T-helper 1 cell treated with Interleukin-12 subunit alpha and Interleukin-12 subunit beta and Interleukin-4 antibody, amounts not matched to agents 30 μg/mL and 1 μg/mL, for 36 hours (primary cell): ENCODE results near the gene C11orf21.

Source experiments
- H3K27ac Mint-ChIP-seq: one replicate; pipeline ENCODE4 v1.8.0; 2021; ENCODE audit warnings: mild to moderate bottlenecking, mixed read lengths
- H3K27me3 Mint-ChIP-seq: one replicate; pipeline ENCODE4 v1.8.0; 2021; ENCODE audit warnings: low read depth, mixed read lengths
- H3K36me3 Mint-ChIP-seq: one replicate; pipeline ENCODE4 v1.8.0; 2021; ENCODE audit warnings: low read depth, mixed read lengths
- H3K4me1 Mint-ChIP-seq: one replicate; pipeline ENCODE4 v1.8.0; 2021; ENCODE audit warnings: low read depth, mixed read lengths
- H3K4me3 Mint-ChIP-seq: one replicate; pipeline ENCODE4 v1.8.0; 2021; ENCODE audit warnings: mild to moderate bottlenecking, moderate library complexity, mixed read lengths
- H3K9me3 Mint-ChIP-seq: one replicate; pipeline ENCODE4 v1.8.0; 2021; ENCODE audit warnings: mixed read lengths

C11orf21 gene

GRCh38 chr11:2316169-2316962 lies 14.6 kb upstream of the C11orf21 start:
- no peaks in the 10 kb centered on the region for H3K4me1 Mint-ChIP-seq
- no peak overlapping the region for H3K27ac Mint-ChIP-seq
- H3K4me3 Mint-ChIP-seq: no peak overlapping the region
- no peaks in the 10 kb centered on the region for H3K9me3 Mint-ChIP-seq
- H3K27me3 Mint-ChIP-seq: peaks cover 7% of the 10 kb centered on the region
- H3K36me3 Mint-ChIP-seq: no peaks in the 10 kb centered on the region

DNA sequence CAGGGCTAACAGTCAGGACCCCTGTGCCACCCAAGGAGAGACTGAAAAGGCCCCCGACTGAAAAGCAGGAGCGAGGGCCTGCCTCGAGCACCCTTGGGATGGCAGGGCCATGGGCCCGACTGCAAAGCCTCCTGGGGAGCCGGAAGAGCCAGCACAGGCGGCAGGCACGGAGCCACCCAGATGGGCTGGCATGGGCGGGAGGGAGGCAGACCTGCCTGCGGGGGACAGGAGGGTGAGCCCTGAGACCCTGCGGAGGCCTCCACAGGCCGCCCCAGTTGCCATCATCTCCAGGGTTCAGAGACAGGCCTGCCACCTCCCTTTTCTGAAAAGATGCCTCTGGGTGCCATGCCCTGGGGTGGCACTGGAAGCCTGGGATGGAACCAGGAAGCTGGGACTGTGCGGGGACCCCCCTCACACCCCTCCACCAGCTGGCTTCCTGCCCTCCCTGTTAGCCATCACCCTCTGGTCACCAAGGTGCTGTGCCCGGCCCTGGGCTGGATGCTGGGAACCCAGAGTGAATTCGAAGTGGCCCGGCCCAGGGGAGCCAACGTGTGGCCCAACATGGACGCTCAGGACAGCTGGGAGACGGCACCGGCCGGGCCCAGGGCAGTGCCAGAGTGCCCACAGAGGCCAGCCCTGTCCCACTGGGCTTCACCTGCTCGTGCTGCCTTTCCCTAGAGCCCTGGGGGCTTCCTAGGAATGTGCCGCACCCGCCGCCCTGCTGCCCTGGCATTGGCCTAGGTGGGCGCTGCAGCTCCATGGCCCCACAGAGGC lies 13.9 kb upstream of the C11orf21 start:
- Mint-ChIP-seq H3K9me3 (no peaks in the 10 kb centered on the region), H3K27ac (no peak overlapping the region), H3K4me3 (no peak overlapping the region), H3K27me3 (peaks cover 7% of the 10 kb centered on the region), H3K36me3 (no peaks in the 10 kb centered on the region), H3K4me1 (no peaks in the 10 kb centered on the region)

DNA sequence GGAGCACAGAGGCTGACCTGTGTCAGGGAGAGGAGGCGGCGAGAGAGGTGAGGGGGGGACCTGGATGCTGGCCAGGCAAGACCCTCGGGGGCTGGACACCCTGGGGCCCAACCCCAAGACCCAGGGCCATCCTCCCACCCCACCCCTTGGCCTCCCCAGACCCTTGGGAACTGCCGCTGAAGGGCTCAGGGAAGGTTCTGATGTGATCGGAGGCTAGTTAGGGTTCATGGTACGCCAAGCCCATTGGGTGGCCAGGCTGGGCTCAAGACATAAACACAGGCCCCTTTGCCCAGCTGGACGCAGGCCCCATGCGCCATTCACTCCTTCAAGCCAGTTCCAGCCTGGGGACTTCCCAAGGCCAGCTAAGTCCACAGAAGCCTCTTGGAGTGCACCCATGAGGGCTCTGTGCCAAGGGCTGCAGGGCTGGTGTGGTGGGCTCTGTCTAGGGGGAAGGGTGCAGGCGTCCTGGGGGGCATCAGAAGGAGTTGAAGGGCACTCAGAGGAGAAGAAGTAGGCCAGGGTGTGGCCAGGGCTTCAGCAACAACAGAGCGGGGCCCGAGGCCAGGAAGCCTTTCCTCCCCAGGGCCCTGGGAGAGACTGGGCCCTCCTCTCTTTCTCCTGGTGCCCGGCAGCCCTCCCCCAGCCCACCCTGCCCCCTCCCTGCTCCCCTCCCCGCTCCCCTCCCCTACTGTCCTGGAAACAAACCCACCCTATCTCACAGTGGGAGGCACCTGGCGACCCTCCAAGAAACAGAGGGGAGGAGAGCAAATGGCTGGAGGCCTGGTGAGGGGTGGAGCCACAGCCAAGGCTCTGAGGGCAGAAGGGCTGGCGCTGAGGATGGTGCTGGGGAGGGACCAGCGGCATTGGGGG lies 13.0 kb upstream of the C11orf21 start:
- no peak overlapping the region for H3K27ac Mint-ChIP-seq
- no peaks in the 10 kb centered on the region for H3K36me3 Mint-ChIP-seq
- no peaks in the 10 kb centered on the region for H3K4me1 Mint-ChIP-seq
- no peaks in the 10 kb centered on the region for H3K9me3 Mint-ChIP-seq
- H3K27me3 Mint-ChIP-seq: peaks cover 1% of the 10 kb centered on the region
- no peak overlapping the region for H3K4me3 Mint-ChIP-seq

DNA sequence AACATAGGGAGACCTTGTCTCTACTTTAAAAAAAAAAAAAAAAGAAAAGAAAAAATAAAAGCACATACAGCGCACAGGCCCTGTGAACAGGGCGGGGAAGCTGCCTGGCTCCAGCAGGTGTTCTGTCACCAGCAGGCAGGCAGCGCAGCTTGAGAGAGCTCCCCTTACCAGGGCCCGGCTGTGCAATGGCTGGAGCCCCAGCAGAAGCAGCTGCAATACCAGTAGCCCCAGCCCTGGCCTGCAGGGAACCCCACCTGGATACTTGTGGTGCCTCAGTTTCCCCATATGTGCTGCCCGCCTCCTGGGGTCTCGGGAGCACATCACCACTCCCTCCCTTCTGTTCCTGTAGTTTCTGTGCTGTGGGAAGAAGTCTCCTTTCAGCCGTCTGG lies 12.4 kb upstream of the C11orf21 start:
- Mint-ChIP-seq H3K9me3 (no peaks in the 10 kb centered on the region), H3K27me3 (no peaks in the 10 kb centered on the region), H3K4me1 (no peaks in the 10 kb centered on the region), H3K4me3 (no peak overlapping the region), H3K27ac (no peak overlapping the region), H3K36me3 (no peaks in the 10 kb centered on the region)

- Mint-ChIP-seq H3K4me3 (no peak overlapping the region), H3K4me1 (no peaks in the 10 kb centered on the region), H3K27me3 (no peaks in the 10 kb centered on the region), H3K9me3 (no peaks in the 10 kb centered on the region), H3K27ac (no peak overlapping the region), H3K36me3 (no peaks in the 10 kb centered on the region)
These were observed 11.6 kb upstream of the C11orf21 start for GRCh38 chr11:2313051-2313951.

DNA sequence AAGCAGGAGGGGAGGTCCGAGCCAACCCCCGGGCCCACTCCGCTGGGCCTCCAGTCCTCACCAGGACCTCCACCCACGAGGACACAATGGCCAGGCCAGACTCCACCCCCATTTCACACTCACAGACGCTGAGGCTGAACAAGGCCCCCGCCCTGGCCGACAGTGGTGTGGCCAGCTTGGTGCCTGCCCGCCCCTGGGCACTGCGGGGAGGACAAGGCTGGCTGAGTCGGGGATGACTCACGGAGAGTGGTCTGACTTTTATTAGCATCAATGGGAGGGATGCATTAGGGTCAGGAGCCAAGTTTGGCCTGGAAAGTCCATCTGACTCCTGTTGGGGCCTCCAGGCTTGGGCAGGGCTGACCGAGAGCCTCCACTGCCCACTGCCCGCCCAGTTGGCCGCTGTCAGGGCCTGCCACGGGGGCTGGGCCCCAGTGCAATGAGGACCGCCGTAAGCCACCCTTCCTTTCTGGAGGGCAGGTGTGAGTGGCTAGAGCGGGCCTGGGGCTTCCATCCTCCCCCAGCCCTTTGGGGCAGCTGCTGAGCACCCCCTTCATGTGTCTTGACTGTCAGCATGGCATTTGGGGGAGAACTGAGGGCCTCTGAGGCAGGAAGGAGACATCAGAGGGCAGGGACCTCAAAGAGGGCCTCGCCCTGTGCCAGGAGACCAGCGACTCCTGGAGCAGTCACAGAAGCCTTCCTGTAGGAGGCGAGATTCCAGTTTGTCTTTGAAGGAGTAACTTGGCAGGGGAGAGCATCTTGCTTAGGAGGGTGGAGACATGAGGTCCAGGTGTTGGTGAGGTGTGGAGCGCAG lies 10.7 kb upstream of the C11orf21 start:
- Mint-ChIP-seq H3K4me3 (no peak overlapping the region), H3K36me3 (no peaks in the 10 kb centered on the region), H3K4me1 (no peaks in the 10 kb centered on the region), H3K27me3 (no peaks in the 10 kb centered on the region), H3K9me3 (no peaks in the 10 kb centered on the region), H3K27ac (no peak overlapping the region)

DNA sequence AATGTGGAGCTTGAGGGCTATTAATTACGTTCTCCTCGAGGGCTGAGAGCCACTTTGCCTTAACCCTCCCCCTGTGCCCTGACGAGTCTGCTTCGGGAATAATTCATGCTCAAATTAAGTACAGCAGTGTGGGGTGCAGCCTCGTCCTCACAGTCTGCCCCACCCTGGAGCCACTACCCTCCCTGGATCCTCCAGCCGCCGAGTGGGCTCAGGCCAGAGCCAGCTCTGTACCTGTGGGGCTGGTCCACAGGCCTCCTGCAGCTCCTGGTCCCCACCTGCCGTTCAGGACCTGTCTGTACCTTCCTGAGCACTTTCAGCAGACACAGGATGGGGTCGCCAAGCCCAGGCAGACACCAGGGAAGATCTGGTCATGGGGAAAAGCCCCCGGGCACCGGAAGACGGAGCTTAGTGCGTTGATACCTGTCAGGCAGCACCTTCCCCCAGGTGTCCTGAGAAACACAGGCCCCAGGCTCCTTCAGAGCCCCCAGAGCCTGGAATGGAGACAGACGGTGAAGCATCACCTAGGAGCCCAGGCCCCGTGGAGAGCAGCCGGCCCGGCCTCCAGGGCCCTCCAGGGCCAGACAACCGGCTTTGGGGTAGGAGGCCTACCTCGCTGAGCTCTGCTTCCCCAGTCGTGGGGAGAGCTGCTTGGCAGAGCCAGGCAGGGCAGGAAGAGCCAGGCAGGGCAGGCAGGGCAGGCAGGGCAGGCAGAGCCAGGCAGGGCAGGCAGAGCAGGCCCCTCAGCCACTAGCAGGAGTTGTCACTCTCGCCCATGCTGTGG lies 9.8 kb upstream of the C11orf21 start:
- Mint-ChIP-seq H3K36me3 (no peaks in the 10 kb centered on the region), H3K27ac (no peak overlapping the region), H3K4me3 (no peak overlapping the region), H3K4me1 (peaks cover under 1% of the 10 kb centered on the region), H3K9me3 (no peaks in the 10 kb centered on the region), H3K27me3 (no peaks in the 10 kb centered on the region)

DNA sequence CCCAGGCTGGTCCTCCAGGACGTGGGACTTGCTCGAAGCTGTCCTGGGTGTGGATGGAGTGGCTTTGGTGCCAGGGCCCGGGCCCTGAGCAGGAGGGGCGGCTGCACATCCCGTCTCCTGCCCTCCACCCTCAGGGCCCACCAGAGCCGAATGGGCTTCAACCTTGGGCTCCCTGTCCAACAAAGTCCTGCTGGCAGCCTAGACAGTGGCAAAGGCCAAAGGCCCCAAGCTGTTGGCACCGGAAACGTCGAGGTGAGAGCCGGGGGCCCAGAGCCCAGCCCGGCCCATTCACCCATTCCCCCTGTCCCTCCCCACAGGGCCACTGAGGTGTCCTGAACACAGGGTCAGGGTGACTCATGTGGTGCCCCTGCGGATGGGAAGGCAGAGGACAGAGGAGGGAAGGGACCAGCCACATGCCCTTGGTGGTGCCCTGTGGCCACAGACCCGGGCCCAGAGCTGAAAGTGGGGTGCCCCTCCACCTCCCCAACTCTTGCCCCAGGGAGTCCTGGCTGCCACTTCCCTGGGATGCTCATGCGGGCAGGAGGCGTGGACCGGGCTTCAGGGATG lies 9.2 kb upstream of the C11orf21 start:
- Mint-ChIP-seq H3K9me3 (no peaks in the 10 kb centered on the region), H3K4me3 (no peak overlapping the region), H3K4me1 (peaks cover 7% of the 10 kb centered on the region), H3K36me3 (no peaks in the 10 kb centered on the region), H3K27ac (no peak overlapping the region), H3K27me3 (no peaks in the 10 kb centered on the region)

- Mint-ChIP-seq H3K36me3 (no peaks in the 10 kb centered on the region), H3K9me3 (no peaks in the 10 kb centered on the region), H3K4me3 (no peak overlapping the region), H3K4me1 (peaks cover 11% of the 10 kb centered on the region), H3K27me3 (no peaks in the 10 kb centered on the region), H3K27ac (no peak overlapping the region)
These were observed 8.5 kb upstream of the C11orf21 start for GRCh38 chr11:2310073-2310785.

GRCh38 chr11:2309251-2310072 lies 7.7 kb upstream of the C11orf21 start:
- Mint-ChIP-seq H3K4me3 (no peak overlapping the region), H3K36me3 (no peaks in the 10 kb centered on the region), H3K27me3 (no peaks in the 10 kb centered on the region), H3K9me3 (no peaks in the 10 kb centered on the region), H3K4me1 (peaks cover 11% of the 10 kb centered on the region), H3K27ac (no peak overlapping the region)

DNA sequence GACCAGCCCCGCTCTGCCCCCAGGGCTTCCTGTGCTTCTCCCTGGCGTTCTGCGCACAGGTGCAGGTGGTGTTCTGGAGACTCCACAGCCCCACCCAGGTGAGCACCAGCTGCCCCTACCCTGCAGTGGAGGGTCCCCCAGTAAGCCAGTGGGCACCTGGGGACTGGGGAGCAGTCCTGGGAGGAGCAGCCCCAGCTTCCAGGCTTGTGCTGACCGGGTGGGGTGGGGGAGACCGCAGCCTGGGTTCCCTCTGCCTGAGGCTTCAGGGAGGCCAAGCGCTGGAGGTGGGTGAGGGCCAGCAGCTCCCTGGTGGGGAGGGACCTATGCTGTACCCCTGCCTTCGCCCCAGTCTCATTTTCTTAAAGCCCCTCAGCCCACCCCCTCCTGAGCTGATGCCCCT lies 7.0 kb upstream of the C11orf21 start:
- Mint-ChIP-seq H3K27ac (no peak overlapping the region), H3K36me3 (no peaks in the 10 kb centered on the region), H3K27me3 (no peaks in the 10 kb centered on the region), H3K9me3 (no peaks in the 10 kb centered on the region), H3K4me1 (peaks cover 11% of the 10 kb centered on the region), H3K4me3 (no peak overlapping the region)
